SK-N-SH (cell line): ENCODE results near the gene CIAO2B. TPM values are rescaled to one million over a fixed set of nuclear protein-coding genes. Genes with fewer than 3 reads are reported as not detected.

ENCODE experiments used
- CTCF ChIA-PET: fragments of 300-600, 350-600 bp; formaldehyde crosslinking; extraction: SDS; loops from one replicate; lab custom pipeline; 2021; lab: Yijun Ruan, JAX
- POLR2A ChIA-PET: fragments of 350-600 bp; sonication (Branson Sonifier 250); formaldehyde crosslinking; extraction: SDS; loops from one replicate; lab custom pipeline; 2020; ENCODE audit warnings: antibody characterized with exemption, inconsistent platforms; lab: Yijun Ruan, JAX
- DNase-seq: peaks from one replicate; pipeline ENCODE4 v3.0.0; 2012
- H2AFZ ChIP-seq: fragments of 200-600 bp; sonication (generic); 2 replicates; pipeline ENCODE4 v1.8.1; 2016; ENCODE audit warnings: antibody characterized with exemption, mild to moderate bottlenecking, low read depth
- H3F3A ChIP-seq: fragments of 200-600 bp; sonication (generic); replicated peaks from 2 replicates; pipeline ENCODE3; 2016; ENCODE audit warnings: antibody characterized with exemption, mild to moderate bottlenecking; ENCODE audit not compliant: insufficient read depth
- H3K27ac ChIP-seq, 2 experiments: fragments of 200-500 bp in 1 of 2; fragments of 200-600 bp in 1 of 2; sonication (Bioruptor generic) in 1 of 2; sonication (generic), shearing (Covaris generic) in 1 of 2; 2 replicates each; pipeline versions ENCODE4 v1.5.1 to v1.6.1; 2014 to 2016; ENCODE audit warnings: low read depth in 2 of 2, inconsistent platforms in 1 of 2, low read length in 1 of 2, mild to moderate bottlenecking in 1 of 2, mixed read lengths in 1 of 2
- H3K27me3 ChIP-seq: fragments of 200-600 bp; sonication (generic), shearing (Covaris generic); 2 replicates; pipeline ENCODE4 v1.6.1; 2016; ENCODE audit warnings: mixed run types; ENCODE audit not compliant: insufficient read depth
- H3K36me3 ChIP-seq, 2 experiments: fragments of 200-500 bp in 1 of 2; fragments of 200-600 bp in 1 of 2; sonication (Bioruptor generic) in 1 of 2; sonication (generic) in 1 of 2; replicated peaks in 1 of 2; 2 replicates each; pipeline versions ENCODE3 to v1.5.1; 2014 to 2016; ENCODE audit warnings: low read length in 1 of 2, mild to moderate bottlenecking in 1 of 2; ENCODE audit not compliant: insufficient read depth in 2 of 2, control insufficient read depth in 1 of 2
- H3K4me1 ChIP-seq, 2 experiments: fragments of 200-500 bp in 1 of 2; fragments of 200-600 bp in 1 of 2; sonication (Bioruptor generic) in 1 of 2; sonication (generic), shearing (Covaris generic) in 1 of 2; 2 replicates each; pipeline versions ENCODE4 v1.5.1 to v1.6.1; 2014 to 2016; ENCODE audit warnings: low read depth in 1 of 2, low read length in 1 of 2, mixed run types in 1 of 2; ENCODE audit not compliant: insufficient read depth in 2 of 2, control insufficient read depth in 1 of 2
- H3K4me2 ChIP-seq: fragments of 200-600 bp; sonication (generic), shearing (Covaris generic); 2 replicates; pipeline ENCODE4 v1.6.1; 2017; ENCODE audit warnings: mixed run types
- H3K4me3 ChIP-seq, 2 experiments: fragments of 200-500 bp in 1 of 2; fragments of 200-600 bp in 1 of 2; sonication (Bioruptor generic) in 1 of 2; sonication (generic), shearing (Covaris generic) in 1 of 2; 2 replicates each; pipeline versions ENCODE4 v1.5.1 to v1.8.1; 2014 to 2016; ENCODE audit warnings: low read depth in 2 of 2, inconsistent platforms in 1 of 2, low read length in 1 of 2, mild to moderate bottlenecking in 1 of 2, mixed read lengths in 1 of 2, moderate library complexity in 1 of 2
- H3K79me2 ChIP-seq: fragments of 200-600 bp; sonication (generic); 2 replicates; pipeline ENCODE4 v1.8.1; 2017; ENCODE audit warnings: mild to moderate bottlenecking; ENCODE audit not compliant: insufficient read depth
- H3K9ac ChIP-seq: fragments of 200-600 bp; sonication (generic); 2 replicates; pipeline ENCODE4 v1.6.1; 2017; ENCODE audit warnings: mixed run types
- H3K9me2 ChIP-seq: fragments of 200-600 bp; sonication (generic); 2 replicates; pipeline ENCODE4 v1.6.1; 2017; ENCODE audit warnings: mixed run types
- H3K9me3 ChIP-seq: fragments of 200-600 bp; sonication (generic); 2 replicates; pipeline ENCODE4 v1.6.1; 2017; ENCODE audit warnings: mixed run types, mild to moderate bottlenecking, moderate library complexity
- H4K20me1 ChIP-seq: fragments of 200-600 bp; sonication (generic); 2 replicates; pipeline ENCODE4 v1.6.1; 2017; ENCODE audit warnings: mild to moderate bottlenecking, mixed run types; ENCODE audit not compliant: insufficient read depth
- CHD2 ChIP-seq: fragments of 150-350 bp; IDR thresholded peaks from 2 replicates; pipeline ENCODE4 v1.6.1; 2018; ENCODE audit warnings: low read length; ENCODE audit not compliant: partially characterized antibody
- ELF1 ChIP-seq: IDR thresholded peaks from 2 replicates; pipeline ENCODE4 v1.4.0; 2012
- EZH2phosphoT487 ChIP-seq: fragments of 200-600 bp; sonication (generic); IDR thresholded peaks from 2 replicates; pipeline ENCODE4 v1.6.1; 2017; ENCODE audit warnings: low read depth, mixed run types, mild to moderate bottlenecking, antibody characterized with exemption, moderate library complexity, borderline replicate concordance
- FOSL2 ChIP-seq: IDR thresholded peaks from 2 replicates; pipeline ENCODE4 v1.4.0; 2012; ENCODE audit warnings: low read depth, mild to moderate bottlenecking, moderate library complexity, borderline replicate concordance
- FOXJ3 ChIP-seq: sonication (generic); formaldehyde crosslinking; IDR thresholded peaks from 2 replicates; pipeline ENCODE4 v1.5.1; 2020; ENCODE audit warnings: mild to moderate bottlenecking, missing genetic modification reagents
- GABPA ChIP-seq: IDR thresholded peaks from 2 replicates; pipeline ENCODE4 v1.4.0; 2012; ENCODE audit warnings: low read depth, mild to moderate bottlenecking
- MEF2A ChIP-seq: IDR thresholded peaks from 2 replicates; pipeline ENCODE4 v1.4.0; 2012; ENCODE audit warnings: low read depth, borderline replicate concordance
- MXI1 ChIP-seq: IDR thresholded peaks from 2 replicates; pipeline ENCODE4 v1.6.1; 2012; ENCODE audit warnings: mild to moderate bottlenecking, low read depth, low read length, improper control_type of control experiment
- NFIC ChIP-seq: IDR thresholded peaks from 2 replicates; pipeline ENCODE4 v1.4.0; 2012; ENCODE audit warnings: borderline replicate concordance
- NRF1 ChIP-seq: IDR thresholded peaks from 2 replicates; pipeline ENCODE4 v1.6.1; 2012; ENCODE audit warnings: low read depth, mild to moderate bottlenecking, low read length
- RCOR1 ChIP-seq: fragments of 150-350 bp; IDR thresholded peaks from 2 replicates; pipeline ENCODE4 v1.6.1; 2017; ENCODE audit warnings: antibody characterized with exemption, low read length
- REST ChIP-seq: IDR thresholded peaks from 2 replicates; pipeline ENCODE4 v1.6.1; 2012; ENCODE audit warnings: mild to moderate bottlenecking, low read depth, low read length, moderate library complexity
- RFX5 ChIP-seq: IDR thresholded peaks from 2 replicates; pipeline ENCODE4 v1.6.1; 2012; ENCODE audit warnings: mild to moderate bottlenecking, improper control_type of control experiment, low read length
- TCF12 ChIP-seq: IDR thresholded peaks from 2 replicates; pipeline ENCODE4 v1.4.0; 2012
- TEAD4 ChIP-seq: IDR thresholded peaks from 2 replicates; pipeline ENCODE4 v1.4.0; 2012; ENCODE audit warnings: mild to moderate bottlenecking, borderline replicate concordance; ENCODE audit not compliant: insufficient read depth
- WGBS: methylation state at CpG from one replicate; pipeline ENCODE4 v1.1.6; 2017; ENCODE audit warnings: low lambda C conversion rate; 5-methylcytosine and 5-hydroxymethylcytosine counted together
- polyA plus RNA-seq, 3 experiments: library from polyadenylated mRNA; depleted of rRNA; stranded (reverse); fragments of >200 nt; gene quantifications; 2 replicates each; pipeline ENCODE4 v1.2.3, GENCODE V29; 2012

Gene CIAO2B
- polyA plus RNA-seq, 1 of the 3 experiments (the other 2 are of a cell fraction), result 665 TPM

DNA sequence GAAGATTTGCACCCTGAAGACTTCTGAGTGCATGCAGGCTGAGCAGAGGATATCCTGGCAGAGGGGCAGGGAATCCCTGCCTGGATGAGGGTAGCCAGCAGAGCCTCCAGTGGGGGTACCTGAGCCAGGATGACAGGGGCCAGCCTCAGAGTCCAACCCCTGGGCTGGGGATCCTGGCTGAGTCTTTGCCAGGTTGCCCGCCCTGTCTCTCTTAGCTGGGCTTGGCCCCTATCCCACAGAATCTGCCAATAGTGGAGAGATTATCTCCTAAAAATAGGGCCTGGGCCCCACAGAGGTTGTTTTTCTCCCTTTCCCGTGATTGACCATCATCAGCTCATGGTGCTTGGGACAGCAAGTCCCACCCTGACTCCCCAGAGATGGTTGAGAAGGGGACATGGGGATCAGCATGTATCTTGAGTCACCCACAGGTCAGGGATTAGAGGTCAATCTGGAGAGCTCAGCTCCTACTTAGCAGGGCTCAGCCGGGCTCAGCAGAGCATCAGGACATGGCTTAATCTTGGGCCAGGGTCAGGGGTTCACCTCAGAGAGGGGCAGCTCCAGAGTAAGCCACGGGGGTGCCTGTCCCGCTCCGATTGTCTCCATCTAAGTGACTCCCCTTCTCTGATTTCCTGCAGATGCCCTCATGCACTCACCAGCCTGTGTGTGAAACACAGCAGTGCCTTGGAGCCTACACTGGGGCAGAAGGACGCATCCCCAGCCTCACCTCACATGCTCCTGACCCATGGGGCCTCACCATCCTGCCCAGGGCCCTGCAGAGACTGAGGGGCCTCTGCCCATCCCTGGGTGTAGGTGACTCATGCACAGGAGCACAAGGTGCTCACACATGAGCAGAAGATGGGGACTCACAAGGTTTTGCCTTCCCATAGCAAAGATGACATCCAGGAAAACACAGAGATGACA lies 27.0 kb downstream of the CIAO2B start:
- ChIA-PET POLR2A (no interaction called here), CTCF (interaction anchor here (0.8 to 4.9 kb wide), 4 partner anchors 11 to 76 kb away, joined by 3 to 41 read pairs (median 3); partner anchors contain the start of genes CDH16 and NAE1)
- no peaks in the 10 kb centered on the region for H3K36me3 ChIP-seq
- no peak overlapping the region for H3K27ac ChIP-seq
- no peaks in the 10 kb centered on the region for H4K20me1 ChIP-seq
- no peak for TF ChIP-seq FOXJ3 (CRISPR knock-in tag)
- TF ChIP-seq RFX5, result no peak
- TF ChIP-seq MXI1, result no peak
- TF ChIP-seq TCF12, result no peak
- TF ChIP-seq ELF1, result no peak
- TF ChIP-seq GABPA, result no peak
- no peak for TF ChIP-seq REST
- TF ChIP-seq MEF2A, result no peak
- TF ChIP-seq EZH2phosphoT487, result no peak
- TF ChIP-seq NRF1, result no peak
- no peak for TF ChIP-seq TEAD4
- TF ChIP-seq FOSL2, result no peak
- no peak for TF ChIP-seq NFIC
- no peak for TF ChIP-seq RCOR1
- no peak for TF ChIP-seq CHD2
- peak; percentile 7 for DNase-seq
- H3F3A ChIP-seq, result no peaks in the 10 kb centered on the region
- H3K9ac ChIP-seq, result no peak overlapping the region
- H3K4me3 ChIP-seq, result no peak overlapping the region
- H3K79me2 ChIP-seq, result no peaks in the 10 kb centered on the region
- no peak overlapping the region for H3K4me2 ChIP-seq
- no peaks in the 10 kb centered on the region for H3K27me3 ChIP-seq
- H2AFZ ChIP-seq, result no peak overlapping the region
- H3K9me3 ChIP-seq, result no peaks in the 10 kb centered on the region
- H3K9me2 ChIP-seq, result no peaks in the 10 kb centered on the region
- no peaks in the 10 kb centered on the region; a peak in 1 of 4 replicates for H3K4me1 ChIP-seq
- WGBS, result 58% methylated on average over 5 of the region's 7 CpGs
